ENCODE measurements around the gene UBA1. TPM values are rescaled to one million over a fixed set of nuclear protein-coding genes. Genes with fewer than 3 reads are reported as not detected.

The UBA1 gene
- total RNA-seq, 4 donors from 2014 or later: 114 to 203 (median 146) TPM

- Histone ChIP-seq H3K4me3 (peak overlapping the region; percentile 56 to 75 (median 66)), H3K27me3 (no peaks in the 10 kb centered on the region), H3K36me3 (peaks cover 0 to 4% (median 0%) of the 10 kb centered on the region in 3 donors), H3K9me3 (no peaks in the 10 kb centered on the region), H3K27ac (peak overlapping the region; percentile 90 to 100 (median 96)), H3K4me1 (no peaks in the 10 kb centered on the region)
- TF ChIP-seq POLR2A (IDR thresholded peaks at IDR 0.05) (peak in 1 of 2 donors; percentile 54), CTCF (IDR thresholded peaks at IDR 0.05) (no peak)
- DNase-seq: peak; percentile 93 to 98 (median 97)
These were observed 39.9 kb downstream of the UBA1 start for GRCh38 chrX:47233333-47234113.

DNA sequence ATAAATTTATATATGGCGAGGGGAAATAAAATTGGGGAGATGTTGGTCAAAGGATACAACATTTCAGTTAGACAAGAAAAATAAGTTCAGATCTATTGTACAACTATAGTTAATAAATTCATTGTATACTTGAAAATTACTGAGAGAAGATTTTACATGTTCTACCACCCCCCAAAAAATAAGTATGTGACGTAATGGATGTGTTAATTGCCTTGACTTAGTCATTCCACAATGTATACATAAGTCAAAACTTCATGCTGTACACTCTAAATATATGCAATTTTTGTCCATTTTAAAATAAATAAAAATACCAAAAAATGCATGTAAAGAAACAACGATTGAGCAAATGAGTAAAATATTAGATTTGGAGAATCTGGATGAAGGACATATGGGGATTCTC, 41.0 kb downstream of the UBA1 start:
- H3K9me3 ChIP-seq: no peaks in the 10 kb centered on the region
- H3K4me1 ChIP-seq: no peaks in the 10 kb centered on the region
- DNase-seq: no peak
- H3K27me3 ChIP-seq: no peaks in the 10 kb centered on the region
- H3K4me3 ChIP-seq: peak overlapping the region in 2 of 4 donors; percentile 59 to 75
- peak overlapping the region in 3 of 4 donors; percentile 93 to 100 (median 99) for H3K27ac ChIP-seq
- no peaks in the 10 kb centered on the region for H3K36me3 ChIP-seq
- TF ChIP-seq POLR2A (IDR thresholded peaks at IDR 0.05) (no peak), CTCF (IDR thresholded peaks at IDR 0.05) (no peak)

DNA sequence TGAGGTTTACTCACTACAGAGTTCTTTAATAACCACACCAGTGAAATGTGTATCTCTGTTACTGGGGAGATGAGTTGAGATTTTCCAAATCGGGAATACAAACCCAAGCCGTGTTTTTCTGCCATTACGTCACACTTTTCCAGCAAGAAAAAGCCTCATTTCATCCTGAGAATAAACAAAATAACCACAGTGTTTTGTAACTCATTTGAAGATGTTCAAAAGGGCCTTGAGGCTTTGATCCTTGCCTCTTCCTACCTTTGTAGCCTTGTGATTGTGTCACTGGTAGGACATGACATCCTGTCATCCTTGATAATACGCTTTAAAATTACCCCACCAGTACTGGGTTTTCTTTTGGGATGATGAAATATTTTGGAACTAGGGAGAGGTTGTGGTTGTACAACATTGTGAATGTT, 42.1 kb downstream of the UBA1 start:
- Histone ChIP-seq H3K36me3 (no peaks in the 10 kb centered on the region), H3K4me1 (no peaks in the 10 kb centered on the region), H3K27ac (peak overlapping the region in 2 of 4 donors; percentile 30 to 99), H3K9me3 (no peaks in the 10 kb centered on the region), H3K4me3 (no peak overlapping the region), H3K27me3 (no peaks in the 10 kb centered on the region)
- TF ChIP-seq POLR2A (IDR thresholded peaks at IDR 0.05) (no peak), CTCF (IDR thresholded peaks at IDR 0.05) (no peak)
- no peak for DNase-seq

GRCh38 chrX:47239199-47239598, 45.6 kb downstream of the UBA1 start:
- Histone ChIP-seq H3K27me3 (no peaks in the 10 kb centered on the region), H3K4me1 (no peaks in the 10 kb centered on the region), H3K27ac (no peak overlapping the region), H3K9me3 (no peaks in the 10 kb centered on the region), H3K36me3 (peaks cover 0 to 24% (median 0%) of the 10 kb centered on the region in 3 donors), H3K4me3 (no peak overlapping the region)
- peak in 1 of 3 donors; percentile 32 for DNase-seq
- TF ChIP-seq POLR2A (IDR thresholded peaks at IDR 0.05): no peak
- no peak for TF ChIP-seq CTCF (IDR thresholded peaks at IDR 0.05)

DNA sequence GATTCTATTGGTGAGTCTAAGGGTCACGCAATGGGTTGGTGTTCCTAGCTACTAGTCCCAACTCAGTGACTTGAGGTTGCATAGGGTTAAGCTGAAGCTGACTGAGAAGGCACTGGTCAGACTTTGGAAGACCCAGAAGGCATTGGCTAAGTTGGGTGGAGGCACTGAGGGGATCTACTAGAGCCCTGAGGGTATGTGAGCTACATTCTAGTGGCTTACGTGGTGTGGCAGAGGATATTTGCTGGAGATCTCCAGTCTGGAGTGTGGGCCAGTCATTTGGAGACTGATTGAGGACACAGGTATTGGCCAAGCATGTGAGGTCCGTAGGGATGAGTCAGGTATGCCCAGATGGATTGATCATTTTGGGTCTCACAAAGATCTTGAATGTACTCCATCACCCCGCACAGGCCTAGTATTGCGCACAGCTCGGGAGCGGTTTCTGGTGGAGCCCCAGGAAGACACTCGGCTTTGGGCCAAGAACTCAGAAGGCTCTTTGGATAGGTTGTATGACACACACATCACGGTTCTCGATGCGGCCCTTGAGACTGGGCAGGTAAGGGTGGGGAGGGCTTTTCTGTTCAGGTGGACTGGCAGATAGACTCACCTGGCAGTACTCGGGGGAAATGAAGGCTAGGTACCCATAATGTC, 46.4 kb downstream of the UBA1 start:
- H3K4me3 ChIP-seq: no peak overlapping the region
- DNase-seq: peak in 1 of 3 donors; percentile 34

More for the DNA sequence above, 46.4 kb downstream of the UBA1 start:
- Histone ChIP-seq H3K27me3 (no peaks in the 10 kb centered on the region), H3K36me3 (peaks cover 0 to 24% (median 0%) of the 10 kb centered on the region in 3 donors), H3K4me1 (no peaks in the 10 kb centered on the region), H3K27ac (no peak overlapping the region), H3K9me3 (no peaks in the 10 kb centered on the region)
- TF ChIP-seq CTCF (IDR thresholded peaks at IDR 0.05): no peak
- TF ChIP-seq POLR2A (IDR thresholded peaks at IDR 0.05): no peak
